GM18951 (cell line): ENCODE data around the gene NEK5.
"Not testable (repeated sequence)": the region's sequence is repeated elsewhere in the genome, so short reads cannot be mapped to it uniquely, and the experiment has no call there.

ENCODE experiments used
- POLR2A ChIP-seq: IDR thresholded peaks from 4 replicates; pipeline ENCODE4 v1.6.1; 2011; ENCODE audit warnings: mild to moderate bottlenecking; ENCODE audit not compliant: insufficient read length, insufficient read depth; ENCODE audit errors: extremely low read depth
- in situ Hi-C: fragments of 300-500 bp; cut with MboI; formaldehyde crosslinking; loops from one replicate; pipeline ENCODE4 v1.12.0; 2022; ENCODE audit warnings: low sequenced_read_pairs, mixed read lengths, inconsistent platforms; ENCODE audit not compliant: unreplicated experiment

The NEK5 gene

GRCh38 chr13:52128714-52129700 is at the start of gene NEK5:
Gene NEK5, minus strand, starts transcription at chr13:52129073. Its CDS starts 1,591 bp downstream, at chr13:52127482.
- no peak for TF ChIP-seq POLR2A
- in situ Hi-C loops = loop anchor here (5.0 kb wide), 1 partner anchor 312 kb away; no protein-coding TSS in a partner anchor

GRCh38 chr13:52177276-52177675 is 48.4 kb upstream of the NEK5 start:
- in situ Hi-C loops = no loop called here
- TF ChIP-seq POLR2A = no peak

GRCh38 chr13:52173970-52174369 is 45.1 kb upstream of the NEK5 start:
- in situ Hi-C loops = not testable (repeated sequence)

- TF ChIP-seq POLR2A = no peak
- in situ Hi-C loops = no loop called here
Measured at GRCh38 chr13:52173373-52173772, 44.5 kb upstream of the NEK5 start.

GRCh38 chr13:52171686-52172085 is 42.8 kb upstream of the NEK5 start:
- in situ Hi-C loops = not testable (repeated sequence)

GRCh38 chr13:52170828-52171391 is 42.0 kb upstream of the NEK5 start:
- in situ Hi-C loops = not testable (repeated sequence)

GRCh38 chr13:52169839-52170238 is 41.0 kb upstream of the NEK5 start:
- in situ Hi-C loops = no loop called here
- no peak for TF ChIP-seq POLR2A

GRCh38 chr13:52165411-52165810 is 36.5 kb upstream of the NEK5 start:
- no peak for TF ChIP-seq POLR2A
- in situ Hi-C loops = no loop called here

GRCh38 chr13:52164989-52165388 is 36.1 kb upstream of the NEK5 start:
- in situ Hi-C loops = no loop called here
- no peak for TF ChIP-seq POLR2A

- in situ Hi-C loops = not testable (repeated sequence)
Measured at GRCh38 chr13:52163878-52164277, 35.0 kb upstream of the NEK5 start.

- in situ Hi-C loops = no loop called here
- no peak for TF ChIP-seq POLR2A
Measured at GRCh38 chr13:52162279-52163101, 33.6 kb upstream of the NEK5 start.

GRCh38 chr13:52161181-52161646 is 32.3 kb upstream of the NEK5 start:
- in situ Hi-C loops = no loop called here
- no peak for TF ChIP-seq POLR2A

GRCh38 chr13:52160506-52160905 is 31.6 kb upstream of the NEK5 start:
- in situ Hi-C loops = no loop called here
- TF ChIP-seq POLR2A = no peak
